Kasumi-1 (cell line): ENCODE measurements around the gene DLGAP1.

Experiments
- DNase-seq, 2 experiments: peaks; one replicate each; lab custom pipeline; 2025; lab: John Stamatoyannopoulos, UW

Gene DLGAP1

GRCh38 chr18:3530807-3531206 lies 924.3 kb downstream of the DLGAP1 start:
- no peak for DNase-seq

GRCh38 chr18:3529601-3530000 lies 925.5 kb downstream of the DLGAP1 start:
- DNase-seq: no peak

GRCh38 chr18:3529077-3529476 lies 926.0 kb downstream of the DLGAP1 start:
- no peak for DNase-seq

- no peak for DNase-seq
Observed at GRCh38 chr18:3528231-3528630, 926.9 kb downstream of the DLGAP1 start.

- DNase-seq: peak; percentile 8 to 22
Observed at GRCh38 chr18:3526421-3527354, 928.4 kb downstream of the DLGAP1 start.

- peak; percentile 98 to 99 for DNase-seq
Observed at GRCh38 chr18:3525870-3526420, 929.2 kb downstream of the DLGAP1 start.

- DNase-seq: no peak
Observed at GRCh38 chr18:3524706-3525105, 930.4 kb downstream of the DLGAP1 start.

- DNase-seq: no peak
Observed at GRCh38 chr18:3520230-3521085, 934.6 kb downstream of the DLGAP1 start.

GRCh38 chr18:3514312-3515216 lies 940.5 kb downstream of the DLGAP1 start:
- DNase-seq: no peak

- DNase-seq: no peak
Observed at GRCh38 chr18:3513481-3513880, 941.6 kb downstream of the DLGAP1 start.

- DNase-seq: no peak
Observed at GRCh38 chr18:3511980-3512379, 943.1 kb downstream of the DLGAP1 start.

- no peak for DNase-seq
Observed at GRCh38 chr18:3510896-3511295, 944.2 kb downstream of the DLGAP1 start.

GRCh38 chr18:3510024-3510423 lies 945.1 kb downstream of the DLGAP1 start:
- no peak for DNase-seq

- DNase-seq: no peak
Observed at GRCh38 chr18:3508576-3509549, 946.2 kb downstream of the DLGAP1 start.

GRCh38 chr18:3504637-3505036 lies 950.5 kb downstream of the DLGAP1 start:
- DNase-seq: no peak

- DNase-seq: no peak
Observed at GRCh38 chr18:3502650-3503049, 952.5 kb downstream of the DLGAP1 start.

- no peak for DNase-seq
Observed at GRCh38 chr18:3500016-3500415, 955.1 kb downstream of the DLGAP1 start.

GRCh38 chr18:3499501-3499900 lies 955.6 kb downstream of the DLGAP1 start:
- DNase-seq: peak; percentile 78 to 79

- DNase-seq: no peak
Observed at GRCh38 chr18:3498698-3499471, 956.2 kb downstream of the DLGAP1 start.
